ENCODE results near the gene ARMH4.

The ARMH4 gene

DNA sequence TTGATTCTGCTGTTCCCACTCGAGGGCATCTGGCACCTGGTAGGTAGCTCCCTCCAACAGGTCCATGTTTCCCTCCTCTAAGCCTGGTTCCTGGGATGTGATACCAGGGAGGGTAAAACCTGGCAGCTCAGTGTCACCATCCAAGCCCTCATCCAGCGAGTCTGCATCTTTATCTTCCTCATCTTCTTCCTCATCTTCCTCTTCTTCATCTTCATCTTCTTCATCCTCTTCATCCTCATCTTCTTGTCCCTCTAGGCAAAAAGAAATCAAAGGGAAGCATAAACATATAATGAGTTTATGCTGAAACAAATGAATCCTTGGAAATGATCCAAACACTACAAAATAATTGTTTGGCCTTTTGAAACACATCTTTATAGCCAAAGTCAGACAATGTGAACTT, 55.3 kb downstream of the ARMH4 start:
- Histone ChIP-seq H3K9me3 (ENCODE audit: insufficient read depth, low read length, severe bottlenecking) (no peaks in the 10 kb centered on the region), H3K4me1 (ENCODE audit: insufficient read depth, low read length) (no peaks in the 10 kb centered on the region), H3K9ac (ENCODE audit: low read depth, low read length) (no peak overlapping the region), H3K36me3 (ENCODE audit: insufficient read depth, low read length) (no peaks in the 10 kb centered on the region), H3K27ac (ENCODE audit: low read length) (no peak overlapping the region), H2AFZ (ENCODE audit: low read depth, low read length) (no peak overlapping the region), H3K4me3 (ENCODE audit: low read depth in 1 of 2, low read length in 2 of 2) (no peak overlapping the region), H3K79me2 (ENCODE audit: insufficient read depth, low read length) (no peaks in the 10 kb centered on the region), H3K27me3 (ENCODE audit: insufficient read depth, low read length, poor library complexity) (peaks cover 6% of the 10 kb centered on the region), H4K20me1 (ENCODE audit: insufficient read depth, low read length) (no peaks in the 10 kb centered on the region), H3K4me2 (ENCODE audit: insufficient read depth, low read length) (no peak overlapping the region)
- DNase-seq (no peak), ATAC-seq (ENCODE audit: insufficient read depth, low read depth) (no peak)
- no peak for TF ChIP-seq EZH2 (IDR thresholded peaks at IDR 0.05; ENCODE audit: borderline replicate concordance, low read depth, low read length, severe bottlenecking)
- TF ChIP-seq, protein P1, sequence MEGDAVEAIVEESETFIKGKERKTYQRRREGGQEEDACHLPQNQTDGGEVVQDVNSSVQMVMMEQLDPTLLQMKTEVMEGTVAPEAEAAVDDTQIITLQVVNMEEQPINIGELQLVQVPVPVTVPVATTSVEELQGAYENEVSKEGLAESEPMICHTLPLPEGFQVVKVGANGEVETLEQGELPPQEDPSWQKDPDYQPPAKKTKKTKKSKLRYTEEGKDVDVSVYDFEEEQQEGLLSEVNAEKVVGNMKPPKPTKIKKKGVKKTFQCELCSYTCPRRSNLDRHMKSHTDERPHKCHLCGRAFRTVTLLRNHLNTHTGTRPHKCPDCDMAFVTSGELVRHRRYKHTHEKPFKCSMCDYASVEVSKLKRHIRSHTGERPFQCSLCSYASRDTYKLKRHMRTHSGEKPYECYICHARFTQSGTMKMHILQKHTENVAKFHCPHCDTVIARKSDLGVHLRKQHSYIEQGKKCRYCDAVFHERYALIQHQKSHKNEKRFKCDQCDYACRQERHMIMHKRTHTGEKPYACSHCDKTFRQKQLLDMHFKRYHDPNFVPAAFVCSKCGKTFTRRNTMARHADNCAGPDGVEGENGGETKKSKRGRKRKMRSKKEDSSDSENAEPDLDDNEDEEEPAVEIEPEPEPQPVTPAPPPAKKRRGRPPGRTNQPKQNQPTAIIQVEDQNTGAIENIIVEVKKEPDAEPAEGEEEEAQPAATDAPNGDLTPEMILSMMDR (IDR thresholded peaks at IDR 0.05; ENCODE audit: borderline replicate concordance, extremely low read depth, low read length, poor library complexity, severe bottlenecking): no peak

- no peak overlapping the region for H3K4me2 ChIP-seq (ENCODE audit: insufficient read depth, low read length)
- no peaks in the 10 kb centered on the region for H3K36me3 ChIP-seq (ENCODE audit: insufficient read depth, low read length)
- no peaks in the 10 kb centered on the region for H4K20me1 ChIP-seq (ENCODE audit: insufficient read depth, low read length)
- H3K9me3 ChIP-seq (ENCODE audit: insufficient read depth, low read length, severe bottlenecking): no peaks in the 10 kb centered on the region
- no peak overlapping the region for H3K4me3 ChIP-seq (ENCODE audit: low read depth in 1 of 2, low read length in 2 of 2)
- TF ChIP-seq, protein P1 (IDR thresholded peaks at IDR 0.05; ENCODE audit: borderline replicate concordance, extremely low read depth, low read length, poor library complexity, severe bottlenecking): no peak
- TF ChIP-seq EZH2 (IDR thresholded peaks at IDR 0.05; ENCODE audit: borderline replicate concordance, low read depth, low read length, severe bottlenecking): no peak
- ATAC-seq (ENCODE audit: insufficient read depth, low read depth): no peak
- no peak overlapping the region for H3K27ac ChIP-seq (ENCODE audit: low read length)
- no peaks in the 10 kb centered on the region for H3K4me1 ChIP-seq (ENCODE audit: insufficient read depth, low read length)
- H2AFZ ChIP-seq (ENCODE audit: low read depth, low read length): no peak overlapping the region
- H3K79me2 ChIP-seq (ENCODE audit: insufficient read depth, low read length): no peaks in the 10 kb centered on the region
- no peak for DNase-seq
- H3K9ac ChIP-seq (ENCODE audit: low read depth, low read length): no peak overlapping the region
- peaks cover 12% of the 10 kb centered on the region for H3K27me3 ChIP-seq (ENCODE audit: insufficient read depth, low read length, poor library complexity)
These were observed 60.0 kb downstream of the ARMH4 start for GRCh38 chr14:58091883-58092630.

- Histone ChIP-seq H3K9me3 (ENCODE audit: insufficient read depth, low read length, severe bottlenecking) (no peaks in the 10 kb centered on the region), H3K36me3 (ENCODE audit: insufficient read depth, low read length) (no peaks in the 10 kb centered on the region), H3K27me3 (ENCODE audit: insufficient read depth, low read length, poor library complexity) (peaks cover 9% of the 10 kb centered on the region), H3K4me2 (ENCODE audit: insufficient read depth, low read length) (no peak overlapping the region), H3K9ac (ENCODE audit: low read depth, low read length) (no peak overlapping the region), H3K4me3 (ENCODE audit: low read depth in 1 of 2, low read length in 2 of 2) (no peak overlapping the region), H3K27ac (ENCODE audit: low read length) (no peak overlapping the region), H2AFZ (ENCODE audit: low read depth, low read length) (no peak overlapping the region), H4K20me1 (ENCODE audit: insufficient read depth, low read length) (no peaks in the 10 kb centered on the region), H3K4me1 (ENCODE audit: insufficient read depth, low read length) (no peaks in the 10 kb centered on the region), H3K79me2 (ENCODE audit: insufficient read depth, low read length) (no peaks in the 10 kb centered on the region)
- TF ChIP-seq, protein P1 (IDR thresholded peaks at IDR 0.05; ENCODE audit: borderline replicate concordance, extremely low read depth, low read length, poor library complexity, severe bottlenecking): no peak
- no peak for TF ChIP-seq EZH2 (IDR thresholded peaks at IDR 0.05; ENCODE audit: borderline replicate concordance, low read depth, low read length, severe bottlenecking)
- no peak for DNase-seq
- no peak for ATAC-seq (ENCODE audit: insufficient read depth, low read depth)
These were observed 62.4 kb downstream of the ARMH4 start for GRCh38 chr14:58089612-58090011.

Data from DND-41 (cell line).